Cardiac muscle cell (in vitro differentiated cells and primary cell): Measurements from ENCODE around the gene MTFP1. TPM values are rescaled to one million over a fixed set of nuclear protein-coding genes. Genes with fewer than 3 reads are reported as not detected.

ENCODE experiments used
- DNase-seq, 2 donors: peaks; one replicate each; pipeline versions ENCODE4 v3.0.0 to v3.0.0-alpha.2; 2010 to 2017; ENCODE audit warnings: low read depth in 1 of 2, low spot score in 1 of 2
- H3K27ac ChIP-seq: fragments of 200-600 bp; sonication (generic); 2 replicates; pipeline ENCODE4 v1.5.1; 2016
- H3K27me3 ChIP-seq: fragments of 200-600 bp; sonication (generic); 2 replicates; pipeline ENCODE4 v1.6.0; 2016; ENCODE audit warnings: control low read depth
- H3K36me3 ChIP-seq: fragments of 200-600 bp; sonication (generic); 2 replicates; pipeline ENCODE4 v1.5.1; 2016; ENCODE audit warnings: control low read depth
- H3K4me1 ChIP-seq: fragments of 200-600 bp; sonication (generic); 2 replicates; pipeline ENCODE4 v1.8.1; 2017; ENCODE audit warnings: low read depth, mild to moderate bottlenecking, mixed run types
- H3K4me3 ChIP-seq: fragments of 200-600 bp; sonication (generic); 2 replicates; pipeline ENCODE4 v1.5.1; 2016; ENCODE audit warnings: mild to moderate bottlenecking
- H3K9me3 ChIP-seq: fragments of 200-600 bp; sonication (generic); 2 replicates; pipeline ENCODE4 v1.5.1; 2017; ENCODE audit warnings: low read depth, mild to moderate bottlenecking, control low read depth
- polyA plus RNA-seq: library from polyadenylated mRNA; unstranded; fragments of >200 nt; fragmentation: Nextera tagmentation; extraction: Ambion mirVana; gene quantifications from 2 replicates; pipeline ENCODE4 v1.2.1, GENCODE V29; 2016
- total RNA-seq: library from RNA; depleted of rRNA; stranded (reverse); fragments of >200 nt; gene quantifications from 2 replicates; pipeline ENCODE4 v1.2.3, GENCODE V29; 2016
- TF ChIP-seq, protein P1 (sequence below): IDR thresholded peaks from 2 replicates; pipeline ENCODE4 v1.5.1; 2012; ENCODE audit warnings: low read depth, mild to moderate bottlenecking, low read length

The MTFP1 gene
- total and polyA plus RNA-seq, 2 experiments from 2014 or later, result 39.3 to 100.0 TPM

GRCh38 chr22:30420347-30421125, 5.0 kb upstream of the MTFP1 start:
- H3K9me3 ChIP-seq, result no peaks in the 10 kb centered on the region
- TF ChIP-seq, protein P1, sequence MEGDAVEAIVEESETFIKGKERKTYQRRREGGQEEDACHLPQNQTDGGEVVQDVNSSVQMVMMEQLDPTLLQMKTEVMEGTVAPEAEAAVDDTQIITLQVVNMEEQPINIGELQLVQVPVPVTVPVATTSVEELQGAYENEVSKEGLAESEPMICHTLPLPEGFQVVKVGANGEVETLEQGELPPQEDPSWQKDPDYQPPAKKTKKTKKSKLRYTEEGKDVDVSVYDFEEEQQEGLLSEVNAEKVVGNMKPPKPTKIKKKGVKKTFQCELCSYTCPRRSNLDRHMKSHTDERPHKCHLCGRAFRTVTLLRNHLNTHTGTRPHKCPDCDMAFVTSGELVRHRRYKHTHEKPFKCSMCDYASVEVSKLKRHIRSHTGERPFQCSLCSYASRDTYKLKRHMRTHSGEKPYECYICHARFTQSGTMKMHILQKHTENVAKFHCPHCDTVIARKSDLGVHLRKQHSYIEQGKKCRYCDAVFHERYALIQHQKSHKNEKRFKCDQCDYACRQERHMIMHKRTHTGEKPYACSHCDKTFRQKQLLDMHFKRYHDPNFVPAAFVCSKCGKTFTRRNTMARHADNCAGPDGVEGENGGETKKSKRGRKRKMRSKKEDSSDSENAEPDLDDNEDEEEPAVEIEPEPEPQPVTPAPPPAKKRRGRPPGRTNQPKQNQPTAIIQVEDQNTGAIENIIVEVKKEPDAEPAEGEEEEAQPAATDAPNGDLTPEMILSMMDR, result no peak
- DNase-seq, result peak in 1 of 2 donors; percentile 88
- H3K27me3 ChIP-seq, result no peaks in the 10 kb centered on the region
- H3K4me3 ChIP-seq, result no peak overlapping the region
- H3K27ac ChIP-seq, result peak overlapping the region; percentile 96
- H3K36me3 ChIP-seq, result peaks cover 14% of the 10 kb centered on the region
- peaks cover 20% of the 10 kb centered on the region for H3K4me1 ChIP-seq

- Histone ChIP-seq H3K36me3 (peaks cover 12% of the 10 kb centered on the region), H3K9me3 (no peaks in the 10 kb centered on the region), H3K27ac (peak overlapping the region; percentile 96), H3K4me1 (peaks cover 20% of the 10 kb centered on the region), H3K27me3 (no peaks in the 10 kb centered on the region), H3K4me3 (peak overlapping the region; percentile 54)
- DNase-seq, result peak in 1 of 2 donors; percentile 23
- TF ChIP-seq, protein P1, result no peak
Measured at GRCh38 chr22:30421695-30422480, 3.7 kb upstream of the MTFP1 start.

DNA sequence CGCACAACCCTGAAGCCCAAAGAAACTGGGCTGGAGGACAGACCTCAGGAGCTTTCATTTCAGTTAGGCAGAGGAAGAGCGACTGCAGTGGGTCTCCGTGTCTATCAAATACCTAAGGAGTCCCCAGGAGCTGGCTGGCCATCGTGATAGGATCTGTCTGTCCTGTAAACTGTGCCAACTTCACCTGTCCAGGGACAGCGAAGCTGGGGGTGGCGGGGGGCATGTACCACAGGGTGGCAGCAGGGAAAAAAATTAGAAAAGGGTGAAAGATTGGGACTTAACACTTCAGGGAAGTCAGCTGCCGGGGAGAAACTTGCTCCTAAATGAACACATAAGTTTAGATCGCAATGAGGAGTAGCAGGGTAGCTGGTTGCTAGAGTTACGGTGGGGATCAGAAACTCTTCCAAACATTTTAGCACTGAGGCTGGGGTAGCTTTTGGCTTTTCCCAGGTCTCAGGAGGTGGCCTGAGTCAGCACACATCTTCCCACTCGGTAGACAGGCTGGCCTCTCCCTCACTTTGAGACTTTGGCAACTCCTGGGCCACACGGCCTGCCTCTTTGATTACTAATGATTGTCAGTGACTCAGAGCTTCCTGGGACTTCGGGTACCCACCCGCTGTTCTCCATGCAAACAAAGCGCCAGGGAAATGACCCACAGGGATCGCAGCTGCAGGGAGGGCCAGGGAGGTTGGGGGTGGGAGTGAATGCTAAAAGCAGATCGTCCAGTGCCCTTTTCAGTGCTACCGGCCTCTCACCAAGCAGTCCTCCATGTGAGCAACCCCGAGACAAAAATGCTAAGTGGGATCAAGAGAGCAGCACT, 2.9 kb upstream of the MTFP1 start:
- peak overlapping the region; percentile 96 for H3K27ac ChIP-seq
- peak; percentile 10 to 84 for DNase-seq
- H3K27me3 ChIP-seq, result no peaks in the 10 kb centered on the region
- no peaks in the 10 kb centered on the region for H3K9me3 ChIP-seq
- peak overlapping the region; percentile 54 for H3K4me3 ChIP-seq
- TF ChIP-seq, protein P1, result no peak
- H3K36me3 ChIP-seq, result peaks cover 10% of the 10 kb centered on the region
- peaks cover 20% of the 10 kb centered on the region for H3K4me1 ChIP-seq

GRCh38 chr22:30423301-30423958, 2.1 kb upstream of the MTFP1 start:
- no peaks in the 10 kb centered on the region for H3K27me3 ChIP-seq
- H3K36me3 ChIP-seq, result peaks cover 6% of the 10 kb centered on the region
- peaks cover 20% of the 10 kb centered on the region for H3K4me1 ChIP-seq
- TF ChIP-seq, protein P1, result peak; percentile 2
- H3K27ac ChIP-seq, result peak overlapping the region; percentile 96
- DNase-seq, result peak in 1 of 2 donors; percentile 51
- no peaks in the 10 kb centered on the region for H3K9me3 ChIP-seq
- H3K4me3 ChIP-seq, result peak overlapping the region; percentile 54

DNA sequence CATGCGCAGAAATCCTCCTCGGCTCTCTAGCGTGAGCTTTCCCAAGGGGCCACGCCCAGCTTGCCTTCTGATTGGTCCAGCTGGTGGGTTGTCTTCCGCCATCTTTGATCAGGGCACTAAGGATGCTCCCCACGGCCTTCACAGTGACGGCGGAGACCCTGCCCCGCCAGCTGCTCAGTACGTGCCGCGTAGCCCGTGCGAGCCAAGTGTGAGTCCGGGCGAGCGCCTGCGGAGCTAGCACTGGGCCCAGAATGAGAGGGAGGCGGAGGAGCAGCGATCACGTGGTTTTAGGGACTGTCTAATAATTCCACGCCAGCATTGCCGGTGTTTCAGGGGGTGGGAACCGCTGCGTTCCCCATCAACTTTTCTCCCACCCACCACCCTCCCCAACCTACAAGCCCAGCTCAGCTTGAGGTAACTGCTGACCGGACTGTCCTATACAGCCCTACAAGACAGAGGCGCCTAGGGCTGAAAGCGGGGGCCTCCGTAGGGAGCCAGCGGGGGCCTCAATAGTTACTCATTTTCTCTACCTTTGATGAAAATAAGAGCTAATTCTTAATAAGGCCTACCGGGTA, 1.5 kb upstream of the MTFP1 start:
- H3K4me1 ChIP-seq, result peaks cover 20% of the 10 kb centered on the region
- DNase-seq, result peak; percentile 100
- TF ChIP-seq, protein P1, result no peak
- H3K36me3 ChIP-seq, result peaks cover 4% of the 10 kb centered on the region
- peak overlapping the region; percentile 54 for H3K4me3 ChIP-seq
- H3K9me3 ChIP-seq, result no peaks in the 10 kb centered on the region
- no peaks in the 10 kb centered on the region for H3K27me3 ChIP-seq
- peak overlapping the region; percentile 90 for H3K27ac ChIP-seq
